HepG2 (cell line): ENCODE results near the gene NKD1. TPM values are rescaled to one million over a fixed set of nuclear protein-coding genes. Genes with fewer than 3 reads are reported as not detected.

Experiments used
- ATRX ChIP-seq: sonication (generic); formaldehyde crosslinking; IDR thresholded peaks from 2 replicates; pipeline ENCODE4 v1.4.0; 2020; ENCODE audit warnings: missing genetic modification reagents, borderline replicate concordance
- CENPX ChIP-seq: sonication (generic); formaldehyde crosslinking; IDR thresholded peaks from 2 replicates; pipeline ENCODE4 v1.9.0; 2021; ENCODE audit warnings: mild to moderate bottlenecking, missing genetic modification reagents, moderate library complexity
- HCFC1 ChIP-seq: fragments of 150-350 bp; IDR thresholded peaks from 2 replicates; pipeline ENCODE4 v1.6.1; 2014; ENCODE audit warnings: low read depth, low read length
- HOXD1 ChIP-seq: sonication (generic); formaldehyde crosslinking; IDR thresholded peaks from 2 replicates; pipeline ENCODE4 v1.5.0; 2020; ENCODE audit warnings: missing genetic modification reagents
- MYC ChIP-seq: sonication (generic); formaldehyde crosslinking; IDR thresholded peaks from 2 replicates; pipeline ENCODE4 v1.9.0; 2021; ENCODE audit warnings: missing genetic modification reagents, borderline replicate concordance
- RAD21 ChIP-seq: fragments of 450-650 bp; formaldehyde crosslinking; IDR thresholded peaks from 2 replicates; pipeline ENCODE4 v1.5.0; 2020; ENCODE audit warnings: mild to moderate bottlenecking
- RFX3 ChIP-seq: IDR thresholded peaks from 2 replicates; pipeline ENCODE4 v1.6.1; 2016; ENCODE audit warnings: missing biosample characterization, missing genetic modification reagents
- SP1 ChIP-seq, 2 experiments: fragments of 450-650 bp in 1 of 2; sonication (generic) in 1 of 2; formaldehyde crosslinking in 1 of 2; IDR thresholded peaks; 2 replicates each; pipeline versions ENCODE4 v1.4.0 to v1.6.1; 2016 to 2020; ENCODE audit warnings: missing genetic modification reagents in 1 of 2
- THYN1 ChIP-seq: sonication (generic); formaldehyde crosslinking; IDR thresholded peaks from 2 replicates; pipeline ENCODE4 v1.8.1; 2023; ENCODE audit warnings: low read depth, mild to moderate bottlenecking, moderate library complexity, missing genetic modification reagents, borderline replicate concordance
- ZC3H4 ChIP-seq: sonication (generic); formaldehyde crosslinking; IDR thresholded peaks from 2 replicates; pipeline ENCODE4 v1.4.0; 2020; ENCODE audit warnings: missing genetic modification reagents, borderline replicate concordance
- ZNF337 ChIP-seq: sonication (generic); formaldehyde crosslinking; IDR thresholded peaks from 2 replicates; pipeline ENCODE4 v1.5.1; 2020; ENCODE audit warnings: missing genetic modification reagents, low read depth, mild to moderate bottlenecking, borderline replicate concordance
- ZNF496 ChIP-seq: sonication (generic); formaldehyde crosslinking; IDR thresholded peaks from 2 replicates; pipeline ENCODE4 v1.8.1; 2023; ENCODE audit warnings: mild to moderate bottlenecking, moderate library complexity, missing genetic modification reagents; ENCODE audit not compliant: insufficient replicate concordance
- ZNF547 ChIP-seq: sonication (generic); formaldehyde crosslinking; IDR thresholded peaks from 2 replicates; pipeline ENCODE4 v1.5.1; 2020; ENCODE audit warnings: mild to moderate bottlenecking, missing genetic modification reagents
- ZNF737 ChIP-seq: sonication (generic); formaldehyde crosslinking; IDR thresholded peaks from 2 replicates; pipeline ENCODE4 v1.5.0; 2020; ENCODE audit warnings: missing genetic modification reagents, mild to moderate bottlenecking, borderline replicate concordance
- polyA plus RNA-seq, 8 experiments: library from polyadenylated mRNA; depleted of rRNA in 3 of 8; stranded (reverse) in 7 of 8; unstranded in 1 of 8; fragments of >200 nt; fragmentation: Illumina TruSeq in 4 of 8; extraction: Trizol in 4 of 8; gene quantifications; 2 replicates each; pipeline versions ENCODE4 v1.2.1 to v1.2.3, GENCODE V29; 2011 to 2016; ENCODE audit warnings: low read depth in 4 of 8, missing spikeins in 1 of 8, mixed read lengths in 1 of 8; ENCODE audit not compliant: insufficient read depth in 1 of 8
- total RNA-seq, 5 experiments: library from RNA; depleted of rRNA; stranded (reverse); fragments of >200 nt; fragmentation: Illumina TruSeq; extraction: Trizol; gene quantifications; 2 replicates each; pipeline ENCODE4 v1.2.3, GENCODE V29; 2016; ENCODE audit warnings: low read depth in 1 of 5
- TF ChIP-seq, protein P1 (sequence below): sonication (generic); formaldehyde crosslinking; IDR thresholded peaks from 2 replicates; pipeline ENCODE4 v1.5.0; 2020; ENCODE audit warnings: mild to moderate bottlenecking, missing genetic modification reagents, borderline replicate concordance
- TF ChIP-seq, protein P2 (sequence below): sonication (generic); formaldehyde crosslinking; IDR thresholded peaks from 2 replicates; pipeline ENCODE4 v1.4.0; 2020; ENCODE audit warnings: mild to moderate bottlenecking, missing genetic modification reagents
- TF ChIP-seq, protein P3 (sequence below): sonication (generic); formaldehyde crosslinking; IDR thresholded peaks from 2 replicates; pipeline ENCODE4 v1.8.0; 2022; ENCODE audit warnings: mild to moderate bottlenecking, missing genetic modification reagents
- TF ChIP-seq, protein P4 (sequence below): sonication (generic); formaldehyde crosslinking; IDR thresholded peaks from 2 replicates; pipeline ENCODE4 v1.4.0; 2020; ENCODE audit warnings: missing genetic modification reagents, borderline replicate concordance
- TF ChIP-seq, protein P5 (sequence below): sonication (generic); formaldehyde crosslinking; IDR thresholded peaks from 2 replicates; pipeline ENCODE4 v1.5.0; 2020; ENCODE audit warnings: mild to moderate bottlenecking, missing genetic modification reagents

Gene NKD1
- total and polyA plus RNA-seq, 2 of the 13 experiments (the other 11 are each of a cell fraction or from before 2014, with no cell fraction given): 70.4 to 121 TPM

DNA sequence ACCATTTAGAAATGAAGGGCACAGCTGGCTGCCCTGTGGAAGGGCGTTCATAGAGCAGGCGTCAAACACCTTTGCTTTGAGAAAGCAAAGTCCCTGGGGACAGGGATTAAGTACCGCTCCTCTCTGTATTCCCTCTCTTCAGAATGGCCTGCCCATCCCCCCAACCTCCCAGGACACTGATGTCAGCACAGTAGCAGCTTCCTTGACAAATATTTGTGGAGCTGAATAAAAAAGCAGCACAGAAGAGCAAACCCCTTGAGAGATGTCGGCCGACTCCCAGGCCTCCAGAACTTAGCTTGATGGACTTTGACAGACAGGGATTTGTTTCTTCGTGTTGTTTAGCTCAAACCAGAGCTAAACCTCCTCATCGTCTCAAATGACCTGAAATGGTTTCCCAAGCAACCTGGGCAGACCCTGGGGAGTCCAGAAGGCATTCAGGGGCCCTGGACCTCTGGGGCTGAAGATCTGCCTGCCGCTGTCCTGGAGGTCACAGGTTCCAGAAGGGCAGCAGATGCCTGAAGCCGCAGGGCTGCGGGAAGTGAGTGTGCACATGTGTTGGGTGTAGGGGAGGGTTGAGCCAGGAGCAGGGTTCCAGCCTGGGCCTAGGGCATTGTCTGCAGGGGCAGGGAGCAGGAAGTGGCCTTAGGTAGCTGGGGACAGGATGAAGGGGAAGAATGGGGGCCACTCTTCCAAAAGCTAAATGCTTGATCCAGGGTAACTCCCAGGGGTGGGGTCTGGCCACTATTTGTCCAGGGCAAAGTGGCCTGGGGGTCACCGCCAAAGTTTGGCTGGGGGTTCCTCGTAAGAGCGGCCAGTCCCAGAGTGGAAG lies 42.3 kb upstream of the NKD1 start (continued):
- TF ChIP-seq, protein P1, sequence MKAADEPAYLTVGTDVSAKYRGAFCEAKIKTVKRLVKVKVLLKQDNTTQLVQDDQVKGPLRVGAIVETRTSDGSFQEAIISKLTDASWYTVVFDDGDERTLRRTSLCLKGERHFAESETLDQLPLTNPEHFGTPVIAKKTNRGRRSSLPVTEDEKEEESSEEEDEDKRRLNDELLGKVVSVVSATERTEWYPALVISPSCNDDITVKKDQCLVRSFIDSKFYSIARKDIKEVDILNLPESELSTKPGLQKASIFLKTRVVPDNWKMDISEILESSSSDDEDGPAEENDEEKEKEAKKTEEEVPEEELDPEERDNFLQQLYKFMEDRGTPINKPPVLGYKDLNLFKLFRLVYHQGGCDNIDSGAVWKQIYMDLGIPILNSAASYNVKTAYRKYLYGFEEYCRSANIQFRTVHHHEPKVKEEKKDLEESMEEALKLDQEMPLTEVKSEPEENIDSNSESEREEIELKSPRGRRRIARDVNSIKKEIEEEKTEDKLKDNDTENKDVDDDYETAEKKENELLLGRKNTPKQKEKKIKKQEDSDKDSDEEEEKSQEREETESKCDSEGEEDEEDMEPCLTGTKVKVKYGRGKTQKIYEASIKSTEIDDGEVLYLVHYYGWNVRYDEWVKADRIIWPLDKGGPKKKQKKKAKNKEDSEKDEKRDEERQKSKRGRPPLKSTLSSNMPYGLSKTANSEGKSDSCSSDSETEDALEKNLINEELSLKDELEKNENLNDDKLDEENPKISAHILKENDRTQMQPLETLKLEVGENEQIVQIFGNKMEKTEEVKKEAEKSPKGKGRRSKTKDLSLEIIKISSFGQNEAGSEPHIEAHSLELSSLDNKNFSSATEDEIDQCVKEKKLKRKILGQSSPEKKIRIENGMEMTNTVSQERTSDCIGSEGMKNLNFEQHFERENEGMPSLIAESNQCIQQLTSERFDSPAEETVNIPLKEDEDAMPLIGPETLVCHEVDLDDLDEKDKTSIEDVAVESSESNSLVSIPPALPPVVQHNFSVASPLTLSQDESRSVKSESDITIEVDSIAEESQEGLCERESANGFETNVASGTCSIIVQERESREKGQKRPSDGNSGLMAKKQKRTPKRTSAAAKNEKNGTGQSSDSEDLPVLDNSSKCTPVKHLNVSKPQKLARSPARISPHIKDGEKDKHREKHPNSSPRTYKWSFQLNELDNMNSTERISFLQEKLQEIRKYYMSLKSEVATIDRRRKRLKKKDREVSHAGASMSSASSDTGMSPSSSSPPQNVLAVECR (CRISPR knock-in tag): peak; percentile 49; the same call in 1 of the 2 replicates
- TF ChIP-seq THYN1 (CRISPR knock-in tag) (no peak), ZC3H4 (CRISPR knock-in tag) (0 out of 2 replicates have a peak, but pooled peaks have one; percentile 18), ZNF496 (CRISPR knock-in tag) (no peak), SP1 (IDR thresholded peaks at IDR 0.05) (no peak), SP1 (CRISPR knock-in tag; IDR thresholded peaks at IDR 0.05) (peak; percentile 34; the same call in 1 of the 2 replicates), ZNF337 (CRISPR knock-in tag) (0 out of 2 replicates have a peak, but pooled peaks have one; percentile 64), ZNF547 (CRISPR knock-in tag) (peak; percentile 77; the same call in 1 of the 2 replicates), RFX3 (CRISPR knock-in tag) (no peak), CENPX (CRISPR knock-in tag) (no peak), ZNF737 (CRISPR knock-in tag) (no peak), RAD21 (CRISPR knock-in tag) (peak; percentile 54; the same call in 1 of the 2 replicates), MYC (peak; percentile 88), HOXD1 (CRISPR knock-in tag) (peak; percentile 48; the same call in 1 of the 2 replicates), ATRX (CRISPR knock-in tag) (no peak), HCFC1 (no peak)
- TF ChIP-seq, protein P2, sequence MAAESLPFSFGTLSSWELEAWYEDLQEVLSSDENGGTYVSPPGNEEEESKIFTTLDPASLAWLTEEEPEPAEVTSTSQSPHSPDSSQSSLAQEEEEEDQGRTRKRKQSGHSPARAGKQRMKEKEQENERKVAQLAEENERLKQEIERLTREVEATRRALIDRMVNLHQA (CRISPR knock-in tag): no peak
- TF ChIP-seq, protein P3, sequence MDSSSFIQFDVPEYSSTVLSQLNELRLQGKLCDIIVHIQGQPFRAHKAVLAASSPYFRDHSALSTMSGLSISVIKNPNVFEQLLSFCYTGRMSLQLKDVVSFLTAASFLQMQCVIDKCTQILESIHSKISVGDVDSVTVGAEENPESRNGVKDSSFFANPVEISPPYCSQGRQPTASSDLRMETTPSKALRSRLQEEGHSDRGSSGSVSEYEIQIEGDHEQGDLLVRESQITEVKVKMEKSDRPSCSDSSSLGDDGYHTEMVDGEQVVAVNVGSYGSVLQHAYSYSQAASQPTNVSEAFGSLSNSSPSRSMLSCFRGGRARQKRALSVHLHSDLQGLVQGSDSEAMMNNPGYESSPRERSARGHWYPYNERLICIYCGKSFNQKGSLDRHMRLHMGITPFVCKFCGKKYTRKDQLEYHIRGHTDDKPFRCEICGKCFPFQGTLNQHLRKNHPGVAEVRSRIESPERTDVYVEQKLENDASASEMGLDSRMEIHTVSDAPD: peak; percentile 74
- TF ChIP-seq, protein P4, sequence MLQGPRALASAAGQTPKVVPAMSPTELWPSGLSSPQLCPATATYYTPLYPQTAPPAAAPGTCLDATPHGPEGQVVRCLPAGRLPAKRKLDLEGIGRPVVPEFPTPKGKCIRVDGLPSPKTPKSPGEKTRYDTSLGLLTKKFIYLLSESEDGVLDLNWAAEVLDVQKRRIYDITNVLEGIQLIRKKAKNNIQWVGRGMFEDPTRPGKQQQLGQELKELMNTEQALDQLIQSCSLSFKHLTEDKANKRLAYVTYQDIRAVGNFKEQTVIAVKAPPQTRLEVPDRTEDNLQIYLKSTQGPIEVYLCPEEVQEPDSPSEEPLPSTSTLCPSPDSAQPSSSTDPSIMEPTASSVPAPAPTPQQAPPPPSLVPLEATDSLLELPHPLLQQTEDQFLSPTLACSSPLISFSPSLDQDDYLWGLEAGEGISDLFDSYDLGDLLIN (CRISPR knock-in tag): no peak
- TF ChIP-seq, protein P5, sequence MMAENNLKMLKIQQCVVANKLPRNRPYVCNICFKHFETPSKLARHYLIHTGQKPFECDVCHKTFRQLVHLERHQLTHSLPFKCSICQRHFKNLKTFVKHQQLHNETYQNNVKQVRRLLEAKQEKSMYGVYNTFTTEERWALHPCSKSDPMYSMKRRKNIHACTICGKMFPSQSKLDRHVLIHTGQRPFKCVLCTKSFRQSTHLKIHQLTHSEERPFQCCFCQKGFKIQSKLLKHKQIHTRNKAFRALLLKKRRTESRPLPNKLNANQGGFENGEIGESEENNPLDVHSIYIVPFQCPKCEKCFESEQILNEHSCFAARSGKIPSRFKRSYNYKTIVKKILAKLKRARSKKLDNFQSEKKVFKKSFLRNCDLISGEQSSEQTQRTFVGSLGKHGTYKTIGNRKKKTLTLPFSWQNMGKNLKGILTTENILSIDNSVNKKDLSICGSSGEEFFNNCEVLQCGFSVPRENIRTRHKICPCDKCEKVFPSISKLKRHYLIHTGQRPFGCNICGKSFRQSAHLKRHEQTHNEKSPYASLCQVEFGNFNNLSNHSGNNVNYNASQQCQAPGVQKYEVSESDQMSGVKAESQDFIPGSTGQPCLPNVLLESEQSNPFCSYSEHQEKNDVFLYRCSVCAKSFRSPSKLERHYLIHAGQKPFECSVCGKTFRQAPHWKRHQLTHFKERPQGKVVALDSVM: peak; percentile 41; the same call in 1 of the 2 replicates
